Mammary epithelial cell (primary cell): Measurements from ENCODE around the gene PLEKHA8.

ENCODE experiments used
- EZH2 ChIP-seq: IDR thresholded peaks from 2 replicates; pipeline ENCODE4 v1.6.1; 2012; ENCODE audit warnings: low read length, inconsistent platforms, borderline replicate concordance
- TF ChIP-seq, protein P1 (sequence below), 2 donors: IDR thresholded peaks in 1 of 2; conservative IDR thresholded peaks in 1 of 2; 2 replicates each; pipeline ENCODE4 v1.5.1; 2011 to 2012; ENCODE audit warnings: inconsistent platforms in 2 of 2, low read length in 2 of 2, mild to moderate bottlenecking in 2 of 2, control low read depth in 1 of 2, low read depth in 1 of 2; ENCODE audit not compliant: insufficient read depth in 1 of 2; ENCODE audit errors: extremely low read depth in 1 of 2

DNA sequence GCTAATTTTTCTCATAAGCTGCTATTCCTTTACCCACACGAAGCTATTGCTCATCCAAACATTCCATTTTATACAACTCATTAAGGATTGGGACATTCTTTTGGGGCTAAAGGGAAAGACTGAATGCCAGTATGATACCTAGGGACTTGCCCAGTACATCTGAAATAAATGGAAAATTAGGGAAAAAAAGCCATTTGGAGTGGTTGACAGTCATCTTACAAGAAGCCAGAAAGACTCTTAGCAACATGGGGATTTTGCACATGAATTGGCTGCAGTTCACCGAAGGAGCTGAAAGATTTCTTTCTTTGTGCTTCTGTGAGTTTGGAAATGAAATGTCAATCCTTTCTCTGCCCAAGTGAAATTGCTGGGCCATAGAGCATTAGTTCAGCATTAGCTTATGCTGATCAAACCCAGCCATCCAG, 63.3 kb downstream of the PLEKHA8 start:
- TF ChIP-seq, protein P1, sequence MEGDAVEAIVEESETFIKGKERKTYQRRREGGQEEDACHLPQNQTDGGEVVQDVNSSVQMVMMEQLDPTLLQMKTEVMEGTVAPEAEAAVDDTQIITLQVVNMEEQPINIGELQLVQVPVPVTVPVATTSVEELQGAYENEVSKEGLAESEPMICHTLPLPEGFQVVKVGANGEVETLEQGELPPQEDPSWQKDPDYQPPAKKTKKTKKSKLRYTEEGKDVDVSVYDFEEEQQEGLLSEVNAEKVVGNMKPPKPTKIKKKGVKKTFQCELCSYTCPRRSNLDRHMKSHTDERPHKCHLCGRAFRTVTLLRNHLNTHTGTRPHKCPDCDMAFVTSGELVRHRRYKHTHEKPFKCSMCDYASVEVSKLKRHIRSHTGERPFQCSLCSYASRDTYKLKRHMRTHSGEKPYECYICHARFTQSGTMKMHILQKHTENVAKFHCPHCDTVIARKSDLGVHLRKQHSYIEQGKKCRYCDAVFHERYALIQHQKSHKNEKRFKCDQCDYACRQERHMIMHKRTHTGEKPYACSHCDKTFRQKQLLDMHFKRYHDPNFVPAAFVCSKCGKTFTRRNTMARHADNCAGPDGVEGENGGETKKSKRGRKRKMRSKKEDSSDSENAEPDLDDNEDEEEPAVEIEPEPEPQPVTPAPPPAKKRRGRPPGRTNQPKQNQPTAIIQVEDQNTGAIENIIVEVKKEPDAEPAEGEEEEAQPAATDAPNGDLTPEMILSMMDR (conservative IDR thresholded peaks at IDR 0.05 in 1 of 2, IDR thresholded peaks at IDR 0.05 in 1 of 2; ENCODE audit: extremely low read depth in 1 of 2, insufficient read depth in 1 of 2, low read depth in 1 of 2, low read length in 2 of 2): no peak
- no peak for TF ChIP-seq EZH2
